GM21526 (cell line): ENCODE data around the gene SPOPL.

Experiments used
- ATAC-seq: cut with Tn5 transposase; IDR thresholded peaks from one replicate; pipeline ENCODE4 v1.9.1; 2021; ENCODE audit warnings: moderate library complexity; ENCODE audit not compliant: unreplicated experiment, low FRiP score

The SPOPL gene

DNA sequence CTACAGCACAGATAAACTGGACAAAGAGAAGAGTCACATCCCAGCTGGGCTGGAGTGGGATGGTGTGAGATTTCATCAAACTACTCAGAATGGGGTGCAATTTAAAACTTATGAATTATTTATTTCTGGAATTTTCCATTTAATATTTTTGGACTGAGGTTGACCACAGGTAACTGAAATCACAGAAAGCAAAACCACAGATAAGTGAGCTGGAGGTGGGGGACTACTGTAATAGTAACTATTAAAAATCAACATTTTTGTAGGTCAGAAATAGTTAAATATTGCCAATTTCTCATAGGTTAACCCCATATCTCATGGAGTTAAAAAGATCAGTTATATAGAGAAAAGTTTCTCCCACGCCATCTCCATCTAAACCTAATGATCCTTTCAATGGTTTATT is 88.1 kb downstream of the SPOPL start:
- no peak for ATAC-seq

DNA sequence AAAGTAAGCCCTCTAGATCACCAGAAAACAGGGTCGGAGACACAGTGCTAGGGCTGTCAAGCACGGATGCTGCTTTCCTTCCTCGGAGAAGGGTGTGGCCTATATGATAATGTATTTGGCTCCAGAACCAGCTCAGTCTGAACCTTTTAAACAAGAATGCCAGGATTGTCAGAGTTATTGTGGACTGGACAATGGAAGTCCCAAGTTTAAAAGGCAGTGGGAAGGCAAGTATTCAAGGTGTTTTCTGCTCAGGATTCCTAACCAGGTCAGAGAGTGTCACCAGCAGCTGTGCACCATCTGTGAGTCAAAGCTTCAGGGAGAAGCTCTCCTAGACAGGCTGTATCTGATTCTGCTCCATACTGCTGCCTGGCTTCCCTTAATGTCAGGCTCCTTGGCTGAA is 94.8 kb downstream of the SPOPL start:
- no peak for ATAC-seq

DNA sequence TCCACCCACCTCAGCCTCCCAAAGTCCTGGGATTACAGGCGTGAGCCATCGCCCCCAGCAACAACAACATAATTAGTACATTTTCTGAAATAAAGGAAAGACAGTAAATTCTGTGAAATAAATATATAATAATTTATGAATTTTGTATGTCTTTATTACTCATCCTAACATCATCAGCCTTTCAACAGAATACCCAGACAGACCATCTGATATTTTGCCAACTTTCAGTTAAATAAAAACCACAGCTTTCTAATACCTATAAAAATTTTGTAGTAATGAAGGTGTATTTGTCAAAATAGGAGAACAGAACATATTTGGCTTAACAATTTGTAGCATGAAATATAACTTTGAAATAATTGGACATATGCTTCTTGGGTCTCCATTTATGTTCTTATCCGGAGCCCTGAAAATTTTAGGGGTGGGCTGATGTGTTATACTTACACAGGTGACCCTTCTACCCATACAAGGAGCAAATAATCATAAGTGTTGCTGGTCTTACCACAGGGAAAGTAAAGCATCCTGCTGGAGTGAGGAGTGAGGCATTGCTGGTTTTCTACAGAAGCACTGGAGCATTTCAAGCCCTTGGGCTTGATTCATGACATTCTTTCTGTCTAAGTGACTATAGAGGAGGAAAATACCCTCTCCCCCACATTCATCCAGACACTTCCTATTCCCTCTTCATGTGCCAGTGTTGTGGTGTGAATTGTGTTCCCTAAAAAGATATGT is 99.3 kb downstream of the SPOPL start:
- ATAC-seq = no peak

DNA sequence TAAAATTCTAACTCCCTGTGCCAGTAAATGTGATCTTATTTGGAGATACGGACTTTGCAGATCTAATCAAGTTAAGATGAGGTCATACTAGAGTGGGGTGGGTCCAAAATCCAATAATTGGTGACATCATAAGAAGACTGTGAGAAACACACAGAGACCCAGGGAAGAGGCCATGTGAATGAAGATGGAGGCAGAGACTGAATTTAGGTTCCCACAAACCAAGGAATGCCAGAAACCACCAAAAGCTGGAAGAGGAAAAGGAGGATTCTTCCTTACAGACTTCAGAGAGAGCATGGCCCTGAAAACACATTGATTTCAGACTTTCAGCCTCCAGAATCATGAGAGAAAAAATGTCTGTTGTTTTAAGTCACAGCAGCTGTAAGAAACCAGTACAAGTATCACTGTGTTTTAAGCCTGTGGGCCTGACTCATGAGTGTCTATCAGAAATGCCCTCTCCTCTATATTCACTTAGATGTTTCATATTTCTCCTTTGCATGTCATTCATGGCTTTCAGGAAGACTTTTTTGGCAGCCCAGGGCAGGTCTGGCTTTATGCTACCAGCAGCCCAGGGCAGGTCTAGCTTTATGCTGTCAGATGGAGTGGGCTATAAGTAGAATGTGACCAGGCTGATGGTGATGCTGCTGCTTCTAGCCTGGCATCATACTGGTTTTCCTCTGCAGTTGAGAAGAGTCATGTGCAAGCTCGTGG is 100.0 kb downstream of the SPOPL start:
- ATAC-seq = no peak

DNA sequence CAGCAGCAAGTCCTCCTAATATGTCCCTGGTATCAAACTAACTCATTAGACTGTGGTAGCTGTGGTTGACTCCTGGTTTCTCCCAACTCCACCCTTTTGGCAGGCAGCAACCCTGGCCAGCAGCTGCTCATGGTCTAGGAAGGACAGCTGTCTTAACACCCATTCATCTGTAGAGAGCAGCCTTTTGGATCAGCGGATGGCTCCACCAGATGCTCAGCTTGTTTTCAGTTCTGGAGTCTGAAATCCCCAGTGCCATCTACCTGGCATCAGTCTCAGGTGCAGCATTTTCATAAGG is 100.5 kb downstream of the SPOPL start:
- ATAC-seq = no peak

DNA sequence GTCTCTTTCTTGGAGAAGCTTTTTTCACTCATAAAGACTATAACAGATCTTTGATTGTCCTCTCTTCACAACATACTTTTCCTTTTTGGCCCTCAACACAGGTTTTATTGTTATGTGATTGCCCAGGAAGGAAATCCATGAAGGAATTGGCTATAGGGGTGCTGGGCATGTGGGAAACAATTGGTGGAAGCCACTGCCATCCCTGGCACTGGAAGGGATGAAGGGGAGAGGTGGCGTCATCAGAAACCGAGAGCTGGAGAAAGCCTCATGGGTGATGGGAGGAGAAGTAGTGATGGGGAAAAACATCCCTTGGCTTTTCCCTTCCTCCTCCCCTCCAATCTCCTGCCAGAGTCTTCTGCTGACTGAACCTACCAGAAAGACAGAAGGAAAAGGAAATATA is 106.2 kb downstream of the SPOPL start:
- no peak for ATAC-seq

DNA sequence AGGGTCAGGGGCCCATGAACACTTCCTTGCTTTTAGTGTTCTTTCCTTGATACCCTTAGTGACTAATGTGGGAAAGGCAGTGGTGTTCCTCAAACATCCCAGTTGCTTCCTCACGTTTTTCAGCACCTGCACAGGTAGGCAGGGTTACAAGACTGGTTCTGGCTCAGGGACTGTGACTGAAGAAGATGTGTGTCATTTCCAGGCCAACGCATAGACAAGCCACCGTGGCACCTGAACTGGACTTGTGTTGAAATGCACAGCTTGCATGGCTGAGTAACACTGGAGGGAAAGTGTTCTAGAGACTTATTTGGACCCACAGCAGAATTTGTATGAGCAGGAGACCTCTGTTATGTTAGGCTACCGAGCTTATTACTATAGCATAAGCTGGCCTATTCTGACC is 107.9 kb downstream of the SPOPL start:
- no peak for ATAC-seq

DNA sequence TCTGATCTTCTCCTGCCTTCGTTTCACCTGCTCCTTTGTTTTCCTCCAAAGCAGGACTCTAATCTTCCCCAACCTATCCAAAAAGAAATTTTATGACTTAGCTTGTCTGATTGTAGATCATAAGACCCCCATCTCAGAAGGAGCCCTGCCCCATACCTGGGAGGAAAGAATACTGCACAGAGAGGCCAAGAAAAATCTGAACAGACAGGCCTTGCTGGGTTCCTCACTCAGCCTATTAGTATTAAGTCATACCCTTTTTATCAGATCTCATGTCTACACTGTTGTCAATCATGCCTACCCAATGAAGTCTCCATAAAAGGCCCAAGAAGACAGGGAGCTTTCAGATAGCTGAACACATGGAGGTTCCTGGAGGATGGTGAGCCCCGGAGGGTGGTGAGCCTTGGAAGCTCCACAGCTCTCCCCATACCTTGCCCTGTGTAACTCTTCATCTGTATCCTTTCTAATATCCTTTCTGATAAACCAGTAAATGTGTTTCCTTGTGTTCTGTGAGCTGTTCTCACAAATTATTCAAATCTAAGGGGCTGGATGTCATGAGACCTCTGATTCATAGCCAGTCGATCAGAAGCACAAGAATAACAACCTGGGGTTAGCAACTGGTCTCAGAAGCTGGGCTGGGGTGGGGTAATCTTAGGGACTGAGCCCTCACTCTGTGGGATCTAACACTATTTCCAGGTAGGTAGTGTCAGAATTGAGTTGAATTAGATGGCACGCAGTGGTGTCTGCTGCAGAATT is 108.8 kb downstream of the SPOPL start:
- no peak for ATAC-seq

DNA sequence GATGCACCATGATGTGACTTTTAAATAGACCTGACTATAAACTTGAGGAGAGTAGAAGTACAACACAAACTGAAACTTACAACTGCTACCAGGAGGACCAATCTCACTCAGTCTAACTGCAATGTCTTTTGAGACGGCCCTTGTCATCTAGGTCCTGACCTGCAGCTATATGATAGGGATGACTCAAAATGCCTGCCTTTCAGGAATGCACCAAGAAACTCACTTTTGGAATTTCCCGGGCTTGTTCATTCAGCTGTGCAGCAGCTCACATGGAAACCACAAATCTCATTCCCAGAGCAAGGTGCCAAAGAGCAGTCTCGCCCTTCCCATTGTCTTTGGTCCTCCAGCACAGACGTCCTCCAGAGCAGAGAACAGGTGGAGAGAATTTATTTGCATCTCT is 113.7 kb downstream of the SPOPL start:
- ATAC-seq = no peak

DNA sequence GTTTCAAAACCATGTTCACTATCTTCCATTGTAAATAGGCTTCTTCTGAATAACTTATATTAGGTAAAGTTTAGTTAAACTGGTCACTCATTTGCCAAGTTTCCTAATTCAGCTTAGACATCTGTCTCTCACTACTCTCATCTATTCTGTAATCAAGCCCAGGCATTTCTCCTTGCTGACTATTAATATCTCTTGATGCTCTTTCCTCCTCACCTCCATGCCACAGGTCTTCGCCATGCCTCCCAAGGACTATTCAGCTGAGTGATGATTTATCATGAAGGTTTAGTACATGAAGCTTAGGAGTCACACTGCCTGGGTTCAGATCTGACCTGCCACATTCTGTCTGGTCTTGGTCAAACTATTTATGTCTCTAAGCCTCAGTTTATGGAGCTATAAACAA is 115.5 kb downstream of the SPOPL start:
- no peak for ATAC-seq

DNA sequence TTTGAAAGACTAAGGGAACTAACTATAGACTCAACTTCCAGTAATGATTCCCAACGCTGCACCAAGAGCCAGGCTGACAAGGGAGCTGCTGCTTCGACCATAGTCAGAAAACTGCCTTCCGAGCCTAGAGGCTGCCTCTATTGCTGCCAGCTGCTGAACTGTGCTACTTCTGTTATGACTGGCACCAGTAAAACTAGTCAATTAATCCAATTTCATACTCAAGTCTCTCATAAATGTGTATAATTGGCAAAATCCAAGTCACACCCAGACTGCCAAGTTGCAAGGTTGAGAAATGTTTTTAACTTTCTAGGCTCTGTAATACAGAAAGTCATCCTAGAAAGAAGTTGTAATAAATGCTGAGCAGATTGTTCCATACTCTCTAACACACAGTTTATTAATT is 117.4 kb downstream of the SPOPL start:
- ATAC-seq = no peak

DNA sequence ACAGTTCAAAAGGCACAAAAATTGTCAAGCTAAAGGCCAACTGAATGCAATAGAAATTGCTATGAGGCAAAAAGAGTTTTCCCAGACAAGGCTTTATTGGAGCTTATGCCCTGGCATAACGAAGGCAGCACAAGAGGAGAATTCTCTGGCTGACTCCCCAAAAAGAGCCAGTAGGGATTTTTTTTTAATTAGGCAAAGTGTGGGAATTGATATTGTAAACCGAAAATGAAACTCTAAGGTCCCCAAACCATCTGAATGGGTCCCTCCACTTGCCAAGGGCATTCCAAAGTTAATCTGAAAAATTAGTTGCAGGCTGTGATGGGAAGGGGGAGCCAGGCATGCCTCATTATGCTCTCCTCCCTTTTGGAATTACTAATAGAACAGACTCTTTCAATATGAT is 118.9 kb downstream of the SPOPL start:
- ATAC-seq = no peak

DNA sequence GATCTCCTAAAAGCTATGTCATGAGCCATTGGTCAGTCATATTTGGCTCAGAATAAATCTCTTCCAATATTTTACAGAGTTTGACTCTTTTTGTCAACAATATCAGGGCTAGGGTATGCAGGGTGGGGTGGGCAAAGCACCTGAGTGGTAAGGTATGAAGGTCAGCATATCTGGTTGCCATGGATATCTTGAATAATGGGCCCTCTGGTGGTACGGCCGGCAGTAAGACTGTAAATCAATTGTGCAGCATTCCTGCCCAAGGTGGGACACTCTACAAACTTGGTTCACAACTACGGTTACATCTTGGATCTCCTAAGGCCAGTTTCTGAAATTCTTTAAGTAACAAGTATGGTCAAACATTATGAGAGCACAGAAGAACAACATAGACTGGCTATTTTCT is 119.6 kb downstream of the SPOPL start:
- no peak for ATAC-seq

DNA sequence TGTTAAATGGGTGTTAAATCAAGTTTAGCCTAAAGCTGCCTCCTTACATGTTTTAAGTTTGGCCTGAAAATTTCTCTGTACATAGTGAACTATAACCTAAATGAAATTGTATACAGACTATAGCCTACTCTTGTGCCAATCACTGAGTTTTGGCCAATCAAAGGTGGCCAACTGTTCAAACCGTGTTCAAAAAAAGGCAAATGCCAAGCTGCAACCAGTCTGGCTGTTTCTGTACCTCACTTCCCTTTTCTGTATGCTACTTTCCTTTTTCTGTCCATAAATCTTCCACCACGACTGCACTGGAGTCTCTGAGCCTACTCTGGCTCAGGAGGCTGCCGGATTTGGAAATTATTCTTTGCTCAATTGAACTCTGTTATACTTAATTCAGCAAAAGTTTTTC is 121.0 kb downstream of the SPOPL start:
- no peak for ATAC-seq
